ENCODE data around the gene NOM1.

Gene NOM1

DNA sequence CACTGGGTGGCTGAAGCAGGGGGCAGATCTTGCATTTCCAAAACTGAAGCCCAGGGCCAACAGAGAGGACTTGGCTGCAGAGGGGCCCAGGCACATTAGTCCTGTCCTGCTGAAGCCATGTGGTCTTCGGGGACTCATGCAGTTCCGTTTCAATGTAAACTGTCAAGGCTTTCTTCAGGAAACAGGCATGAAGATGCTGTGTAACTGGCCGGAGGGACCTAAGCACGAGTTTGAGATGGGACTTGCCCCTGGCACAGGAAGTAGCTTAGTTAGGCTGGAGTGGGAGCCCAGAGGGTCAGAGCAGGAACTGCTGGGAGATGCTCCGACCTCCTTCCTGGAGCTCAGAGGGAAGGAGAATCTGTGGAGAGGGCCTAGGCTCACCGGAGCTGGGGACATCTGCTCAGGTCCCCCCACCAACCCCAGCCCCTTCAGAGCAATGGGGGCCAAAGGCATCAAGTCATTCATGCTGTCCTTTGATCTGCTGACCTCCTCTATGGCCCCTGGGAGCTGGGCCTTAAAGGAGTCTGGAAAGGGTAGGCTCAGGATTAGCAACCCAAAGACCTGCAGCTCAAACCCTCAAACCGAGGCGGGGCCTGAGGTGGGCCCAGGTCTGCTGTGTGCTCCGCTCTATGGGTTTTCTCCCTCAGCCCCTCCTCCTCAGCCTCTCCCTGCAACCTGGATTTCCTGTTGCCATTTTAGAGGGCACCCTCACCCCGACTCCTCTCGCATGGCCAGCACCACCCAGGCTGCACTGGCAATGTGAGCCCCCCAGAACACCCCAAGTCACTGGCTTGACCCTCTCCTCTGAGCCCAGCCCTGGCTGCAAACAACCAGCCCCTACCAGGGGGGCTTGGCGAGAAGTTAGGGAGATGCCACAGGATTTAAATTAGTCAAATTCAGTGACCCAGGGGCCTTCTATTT, 65.4 kb downstream of the NOM1 start:
- no peak for DNase-seq (ENCODE audit: low read depth in 2 of 2, low spot score in 1 of 2)

DNA sequence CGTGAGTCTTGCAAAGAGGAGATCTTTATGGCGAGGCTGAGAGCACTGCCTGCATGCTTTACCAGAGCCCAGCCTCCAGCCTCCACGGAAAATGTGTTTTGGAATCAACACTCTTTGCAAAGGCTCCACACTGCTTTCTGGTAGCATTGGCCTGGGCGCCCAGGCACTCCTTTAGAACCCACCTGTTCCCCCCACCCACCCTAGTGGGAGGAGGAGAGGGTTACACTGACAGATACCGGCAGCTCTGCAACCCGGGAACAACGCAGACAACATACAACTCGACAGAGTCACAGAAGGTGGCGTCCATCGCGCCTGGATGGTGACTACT, 66.5 kb downstream of the NOM1 start:
- no peak for DNase-seq (ENCODE audit: low read depth in 2 of 2, low spot score in 1 of 2)

DNA sequence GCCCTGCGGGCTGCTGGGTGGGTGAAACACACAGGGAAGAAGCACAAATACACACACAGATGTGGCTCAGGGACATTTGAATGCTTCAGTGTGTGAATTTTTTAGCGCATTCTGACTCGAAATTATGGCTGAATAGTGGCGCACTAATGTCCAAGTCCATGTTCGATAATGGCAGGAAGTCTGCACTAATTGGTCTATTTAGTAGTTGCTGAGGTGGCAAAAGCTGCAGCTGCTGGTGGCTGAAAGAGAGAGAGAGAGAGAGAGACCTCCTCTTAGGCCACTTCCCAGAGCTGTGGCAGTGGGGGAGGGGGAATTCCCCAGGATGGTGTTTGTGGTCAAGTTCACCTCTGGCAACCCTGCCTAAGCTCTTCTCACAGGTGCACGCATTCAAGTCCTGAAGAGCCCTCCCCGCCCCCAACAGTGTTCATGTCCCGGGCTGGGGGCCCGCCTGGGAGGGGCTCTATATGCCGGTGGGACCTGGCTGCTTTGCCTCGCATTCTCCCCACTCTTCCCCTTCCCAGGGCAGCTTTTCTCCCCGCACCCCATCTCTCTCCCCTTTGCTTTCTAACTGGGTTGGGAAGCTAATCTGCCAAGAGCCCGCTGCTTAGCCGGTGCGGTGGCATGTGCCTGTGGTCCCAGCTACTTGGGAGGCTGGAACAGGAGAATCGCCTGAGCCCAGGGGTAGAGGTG, 67.0 kb downstream of the NOM1 start:
- DNase-seq (ENCODE audit: low read depth in 2 of 2, low spot score in 1 of 2): no peak

DNA sequence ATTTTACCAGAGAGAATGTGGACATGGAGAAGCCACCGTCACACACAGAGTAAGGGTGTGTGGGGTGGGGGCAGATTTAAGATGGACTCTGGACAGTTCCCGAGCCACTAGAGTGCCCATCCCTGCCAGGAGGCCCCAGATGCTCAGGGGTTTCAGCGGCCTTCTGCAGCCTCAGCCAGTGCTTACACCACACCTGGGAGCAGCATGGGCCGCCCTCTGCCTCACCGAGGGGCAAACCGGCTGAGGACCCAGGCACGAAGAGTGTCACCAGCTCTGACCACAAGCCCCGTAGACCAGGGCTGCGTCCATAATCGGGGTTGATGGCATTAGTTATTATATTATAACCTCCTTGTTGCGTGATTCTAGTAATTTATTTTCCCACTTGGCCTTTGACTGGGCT, 67.6 kb downstream of the NOM1 start:
- DNase-seq (ENCODE audit: low read depth in 2 of 2, low spot score in 1 of 2): no peak

DNA sequence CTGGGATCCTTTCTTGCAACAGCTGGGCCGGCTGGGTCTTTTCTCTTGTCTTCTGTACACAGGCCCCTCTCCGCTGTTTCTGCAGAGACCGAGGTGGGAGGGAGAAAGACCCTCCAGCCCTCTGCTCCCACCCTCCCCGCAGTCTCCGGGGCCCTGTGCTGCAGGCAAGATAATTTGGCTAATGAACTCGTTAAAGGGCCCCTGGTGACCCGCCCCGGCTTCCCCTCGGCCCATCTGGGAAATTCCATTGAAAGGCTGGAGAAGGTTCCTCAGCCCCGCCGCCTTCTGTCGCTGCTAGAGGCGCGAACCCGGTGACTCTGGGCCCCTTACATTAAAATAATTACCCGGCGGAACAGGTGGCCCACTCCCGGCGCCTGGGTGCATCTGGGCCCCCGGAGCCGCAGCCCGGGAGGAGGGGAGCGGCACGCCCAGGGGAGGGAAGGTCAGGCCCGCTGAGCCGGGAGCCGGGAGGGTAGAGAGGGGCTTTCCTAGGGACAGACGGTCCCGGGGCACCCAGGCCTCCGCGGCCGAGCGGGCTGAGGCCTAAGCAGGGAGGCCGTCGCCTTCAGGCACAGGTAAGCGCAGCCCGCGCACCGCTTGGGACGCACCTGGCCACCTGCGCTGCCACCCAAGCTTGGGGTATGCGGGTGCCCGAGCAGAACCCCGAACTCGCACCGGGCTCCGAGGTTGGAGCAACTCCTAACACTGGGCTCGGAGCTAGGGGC, 68.3 kb downstream of the NOM1 start:
- DNase-seq (ENCODE audit: low read depth in 2 of 2, low spot score in 1 of 2): no peak

DNA sequence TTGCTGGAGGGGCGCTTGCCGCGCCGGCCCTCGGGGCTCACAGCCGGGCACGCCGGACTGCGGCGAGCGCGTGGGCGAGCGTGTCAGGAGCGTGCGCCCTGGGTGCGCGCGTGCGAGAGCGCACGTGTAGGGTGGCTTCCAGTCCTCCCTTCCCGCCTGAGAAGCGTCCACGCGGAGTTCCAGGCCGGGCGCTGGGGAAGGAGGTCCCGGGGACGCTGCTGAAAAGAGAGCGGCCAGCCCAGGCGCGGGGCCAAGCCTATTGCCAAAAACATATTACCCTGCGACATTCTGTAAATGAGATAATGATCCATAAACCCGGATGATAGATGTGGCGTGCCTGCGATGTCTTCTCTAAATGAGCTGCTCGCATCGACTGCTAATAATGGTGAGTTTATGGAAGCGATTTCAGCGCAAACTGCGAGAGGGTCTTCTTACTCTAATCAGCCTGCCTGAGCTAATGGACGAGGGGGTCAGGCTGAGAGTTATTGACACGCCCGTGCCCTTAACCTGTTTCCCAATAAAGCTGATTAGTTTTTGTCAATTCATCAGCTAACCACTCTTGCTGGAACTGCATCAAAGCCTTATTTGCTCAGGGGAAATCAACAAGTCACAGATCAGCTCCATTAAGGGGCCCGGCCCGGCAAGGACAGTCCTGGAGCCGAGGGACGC, 69.0 kb downstream of the NOM1 start:
- no peak for DNase-seq (ENCODE audit: low read depth in 2 of 2, low spot score in 1 of 2)

DNA sequence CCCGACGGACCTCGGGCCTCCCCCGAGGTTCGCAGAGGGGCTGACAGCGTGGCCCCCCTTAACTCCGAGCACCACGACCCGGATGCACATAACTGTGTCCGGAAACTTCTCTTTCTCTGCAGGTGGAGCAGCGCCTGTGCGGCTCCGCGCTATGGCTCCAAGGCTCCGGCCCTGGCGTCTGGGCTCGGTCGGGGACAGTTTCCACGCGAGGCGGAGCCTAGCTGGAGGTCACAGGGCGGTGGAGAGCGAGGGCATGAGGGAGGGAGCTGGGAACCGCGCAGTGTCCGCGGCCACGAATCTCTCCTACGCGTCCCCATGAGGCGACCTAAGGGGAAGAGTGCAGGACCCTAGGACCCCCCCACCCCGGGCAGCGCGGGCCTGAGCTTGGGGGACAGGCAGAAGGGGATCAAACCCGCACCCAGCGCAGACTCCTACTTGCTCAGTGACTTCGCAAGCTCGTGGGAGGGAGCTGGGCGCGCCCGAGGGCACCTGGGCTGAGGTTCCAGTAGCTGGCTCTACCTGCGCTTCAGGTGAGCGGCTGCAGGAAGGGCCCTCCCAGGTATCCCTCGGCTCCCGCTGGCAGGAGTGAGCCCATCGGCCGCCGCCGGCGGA, 69.6 kb downstream of the NOM1 start:
- no peak for DNase-seq (ENCODE audit: low read depth in 2 of 2, low spot score in 1 of 2)

DNA sequence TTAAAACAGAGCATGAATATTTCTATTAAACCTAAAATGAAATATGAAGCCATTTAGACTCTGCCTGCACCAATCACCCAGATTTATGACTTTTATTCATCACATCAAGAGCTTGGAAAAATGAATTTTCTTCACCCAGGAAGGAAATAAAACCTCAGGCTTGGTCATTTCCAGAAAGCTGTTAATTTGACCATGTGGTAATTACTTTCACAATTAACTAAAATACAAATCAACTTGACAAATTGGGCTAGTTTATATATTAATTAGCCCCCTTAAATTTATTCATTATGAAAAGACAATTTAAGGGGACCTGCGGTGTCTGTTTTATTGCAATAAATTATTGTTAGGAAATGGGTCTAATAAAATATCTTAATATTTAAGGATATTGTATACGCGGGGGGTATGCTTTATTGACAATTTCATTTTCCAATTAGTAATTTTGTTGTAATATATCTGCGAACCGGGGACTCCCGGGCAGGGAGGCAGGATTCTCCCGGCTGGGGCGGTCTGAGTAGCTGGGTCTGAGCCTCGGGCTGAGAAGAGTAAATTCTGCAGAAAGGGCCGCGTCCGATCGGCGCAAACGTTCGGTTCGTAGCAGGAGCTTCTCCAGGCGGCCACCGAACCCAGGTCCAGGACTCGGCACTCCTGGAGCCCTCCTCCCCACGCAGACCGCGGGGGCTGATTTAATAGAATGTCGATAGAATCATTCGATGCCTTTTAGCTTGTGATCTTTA, 70.4 kb downstream of the NOM1 start:
- no peak for DNase-seq (ENCODE audit: low read depth in 2 of 2, low spot score in 1 of 2)

DNA sequence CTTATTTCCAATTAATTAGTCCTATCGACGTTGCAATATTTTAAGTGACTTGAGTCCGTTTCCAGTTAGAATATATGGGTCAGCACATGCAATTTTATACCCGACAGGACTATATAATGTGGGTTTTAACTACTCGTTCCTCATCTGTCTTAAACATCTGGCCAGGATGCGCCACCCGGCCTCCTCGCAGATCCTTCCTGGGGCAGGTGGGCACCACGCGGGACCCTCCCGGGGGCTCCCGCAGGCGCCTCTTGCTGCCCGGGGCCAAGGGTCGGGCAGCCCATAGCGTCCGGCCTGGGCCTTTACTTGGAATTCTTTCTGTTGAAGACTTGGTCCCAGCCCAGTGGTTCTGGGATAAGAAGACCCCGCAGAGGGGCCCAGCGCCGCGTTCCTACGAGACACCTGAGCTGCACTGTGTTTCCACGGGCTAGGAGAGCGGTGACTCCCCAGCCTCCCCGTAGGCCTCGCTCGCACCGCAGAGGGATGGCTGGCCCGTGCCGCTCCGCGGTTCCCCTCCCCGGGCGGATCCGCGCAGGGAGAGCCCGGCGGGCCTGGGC, 71.1 kb downstream of the NOM1 start:
- no peak for DNase-seq (ENCODE audit: low read depth in 2 of 2, low spot score in 1 of 2)

DNA sequence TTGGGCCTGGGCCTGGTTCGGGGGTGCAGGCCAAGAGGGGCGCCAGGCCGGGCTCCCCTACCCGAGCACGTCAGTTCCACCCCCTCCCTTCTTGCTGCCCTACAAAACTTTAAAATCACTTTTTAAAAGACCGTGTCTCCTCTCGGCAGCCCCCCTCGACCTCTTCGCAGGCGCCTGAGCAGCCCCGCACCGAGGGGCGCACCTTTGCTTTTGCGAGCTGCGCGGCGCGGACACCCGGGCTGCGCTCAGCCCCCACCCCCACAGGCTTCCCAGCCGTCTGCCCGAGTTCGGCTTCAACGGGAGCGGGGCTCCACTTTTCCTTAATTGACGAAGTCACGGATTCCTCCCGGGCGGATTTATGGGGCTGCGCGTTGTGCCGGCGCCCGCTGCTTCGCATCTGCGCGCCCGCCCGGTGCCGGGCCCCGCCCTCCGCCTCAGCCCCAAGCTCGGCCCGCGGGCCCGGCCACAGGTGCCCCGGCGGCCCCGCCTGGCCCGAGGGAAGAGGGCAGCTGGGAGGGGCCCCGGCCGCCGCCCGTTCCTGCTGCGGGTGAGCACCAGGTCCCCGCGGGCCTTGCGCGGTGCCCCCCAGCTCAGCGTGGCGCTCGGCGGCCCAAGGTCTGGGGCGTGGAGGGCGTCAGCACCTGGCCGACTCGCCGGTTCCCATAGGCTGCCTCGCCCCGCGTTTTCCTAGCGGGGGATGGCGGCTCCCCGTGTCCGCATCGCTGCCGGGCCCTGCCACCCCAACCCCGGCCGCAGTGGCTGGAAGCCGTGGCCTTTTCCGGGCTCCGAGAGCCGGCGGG, 71.8 kb downstream of the NOM1 start:
- no peak for DNase-seq (ENCODE audit: low read depth in 2 of 2, low spot score in 1 of 2)

DNA sequence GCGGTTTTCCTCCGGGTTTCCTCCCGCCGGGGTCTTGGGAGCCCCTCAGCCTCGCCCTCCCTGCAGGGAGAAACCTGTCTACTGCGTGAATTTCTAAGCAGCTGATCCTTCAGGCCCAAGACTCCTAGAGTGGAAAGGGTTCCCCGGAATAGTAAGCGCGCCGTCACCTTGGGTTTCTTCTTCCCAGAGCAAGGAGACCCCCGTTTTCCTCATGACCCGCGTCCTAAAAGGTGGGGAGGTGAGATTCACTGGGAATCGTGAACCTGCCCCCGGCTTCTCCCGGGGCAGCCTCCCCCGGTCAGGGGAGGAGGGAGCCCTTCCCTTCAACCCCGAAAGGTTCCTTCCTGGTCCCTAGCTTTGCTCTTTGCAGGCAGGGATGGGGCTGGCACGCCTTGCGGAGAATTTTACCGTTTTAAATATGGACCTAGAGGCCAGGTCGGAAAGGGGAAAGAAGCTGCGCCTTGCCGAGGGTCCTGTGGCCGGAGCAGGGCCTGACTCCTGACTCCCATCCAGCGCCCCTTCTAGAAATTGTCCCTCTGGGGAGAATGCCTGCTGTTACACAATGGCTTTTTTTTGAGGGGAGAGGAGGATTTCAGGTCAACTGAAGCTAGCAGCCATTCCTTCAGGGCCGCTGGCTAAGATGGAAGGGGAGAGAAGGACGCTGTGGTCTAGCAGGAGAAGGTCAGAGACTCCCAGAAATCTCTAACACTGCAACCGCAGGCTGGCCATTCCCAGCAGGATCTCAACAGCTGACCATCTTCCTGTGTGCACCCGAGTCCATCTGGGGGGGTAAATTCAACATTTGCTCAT, 72.6 kb downstream of the NOM1 start:
- no peak for DNase-seq (ENCODE audit: low read depth in 2 of 2, low spot score in 1 of 2)
